Fibroblast of lung (primary cell): ENCODE data around the gene DHFR2.

Experiments used
- EZH2 ChIP-seq: IDR thresholded peaks from 2 replicates; pipeline ENCODE4 v1.5.1; 2012; ENCODE audit warnings: low read length, control low read depth, mild to moderate bottlenecking; ENCODE audit errors: missing control alignments
- TF ChIP-seq, protein P1 (sequence below), 2 donors: IDR thresholded peaks in 1 of 2; conservative IDR thresholded peaks in 1 of 2; 1 replicate in 1 of 2; 2 replicates in 1 of 2; pipeline ENCODE4 v1.5.1; 2011 to 2012; ENCODE audit warnings: low read length in 2 of 2, control low read depth in 1 of 2, inconsistent platforms in 1 of 2, low read depth in 1 of 2, mild to moderate bottlenecking in 1 of 2

DNA sequence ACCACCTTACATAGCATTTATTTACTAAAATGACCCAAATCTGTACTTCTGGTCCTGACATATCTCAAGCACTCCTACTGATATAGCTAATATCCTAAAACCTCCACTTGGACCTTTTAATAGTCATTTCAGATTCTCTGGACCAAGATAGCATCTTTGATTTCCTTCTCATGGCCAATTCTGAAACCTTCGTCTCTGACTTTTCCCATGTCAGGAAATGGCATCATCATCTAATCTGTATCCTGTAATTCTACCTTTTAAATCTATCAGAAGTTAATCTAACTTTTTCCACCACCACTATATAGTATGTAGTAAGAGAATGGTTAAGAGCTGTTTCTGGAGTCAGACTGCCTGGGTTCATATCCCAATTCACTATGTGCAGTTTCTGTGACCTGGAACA, 50.5 kb downstream of the DHFR2 start:
- TF ChIP-seq, protein P1, sequence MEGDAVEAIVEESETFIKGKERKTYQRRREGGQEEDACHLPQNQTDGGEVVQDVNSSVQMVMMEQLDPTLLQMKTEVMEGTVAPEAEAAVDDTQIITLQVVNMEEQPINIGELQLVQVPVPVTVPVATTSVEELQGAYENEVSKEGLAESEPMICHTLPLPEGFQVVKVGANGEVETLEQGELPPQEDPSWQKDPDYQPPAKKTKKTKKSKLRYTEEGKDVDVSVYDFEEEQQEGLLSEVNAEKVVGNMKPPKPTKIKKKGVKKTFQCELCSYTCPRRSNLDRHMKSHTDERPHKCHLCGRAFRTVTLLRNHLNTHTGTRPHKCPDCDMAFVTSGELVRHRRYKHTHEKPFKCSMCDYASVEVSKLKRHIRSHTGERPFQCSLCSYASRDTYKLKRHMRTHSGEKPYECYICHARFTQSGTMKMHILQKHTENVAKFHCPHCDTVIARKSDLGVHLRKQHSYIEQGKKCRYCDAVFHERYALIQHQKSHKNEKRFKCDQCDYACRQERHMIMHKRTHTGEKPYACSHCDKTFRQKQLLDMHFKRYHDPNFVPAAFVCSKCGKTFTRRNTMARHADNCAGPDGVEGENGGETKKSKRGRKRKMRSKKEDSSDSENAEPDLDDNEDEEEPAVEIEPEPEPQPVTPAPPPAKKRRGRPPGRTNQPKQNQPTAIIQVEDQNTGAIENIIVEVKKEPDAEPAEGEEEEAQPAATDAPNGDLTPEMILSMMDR (conservative IDR thresholded peaks at IDR 0.05 in 1 of 2, IDR thresholded peaks at IDR 0.05 in 1 of 2; ENCODE audit: low read depth in 1 of 2, low read length in 2 of 2), result no peak
- no peak for TF ChIP-seq EZH2
